HG03139 (cell line): ENCODE results near the gene GSPT1.
"Not testable (repeated sequence)": the region's sequence is repeated elsewhere in the genome, so short reads cannot be mapped to it uniquely, and the experiment has no call there.

ENCODE experiments used
- ATAC-seq: cut with Tn5 transposase; IDR thresholded peaks from one replicate; pipeline ENCODE4 v1.9.1; 2021; ENCODE audit not compliant: unreplicated experiment

The GSPT1 gene

DNA sequence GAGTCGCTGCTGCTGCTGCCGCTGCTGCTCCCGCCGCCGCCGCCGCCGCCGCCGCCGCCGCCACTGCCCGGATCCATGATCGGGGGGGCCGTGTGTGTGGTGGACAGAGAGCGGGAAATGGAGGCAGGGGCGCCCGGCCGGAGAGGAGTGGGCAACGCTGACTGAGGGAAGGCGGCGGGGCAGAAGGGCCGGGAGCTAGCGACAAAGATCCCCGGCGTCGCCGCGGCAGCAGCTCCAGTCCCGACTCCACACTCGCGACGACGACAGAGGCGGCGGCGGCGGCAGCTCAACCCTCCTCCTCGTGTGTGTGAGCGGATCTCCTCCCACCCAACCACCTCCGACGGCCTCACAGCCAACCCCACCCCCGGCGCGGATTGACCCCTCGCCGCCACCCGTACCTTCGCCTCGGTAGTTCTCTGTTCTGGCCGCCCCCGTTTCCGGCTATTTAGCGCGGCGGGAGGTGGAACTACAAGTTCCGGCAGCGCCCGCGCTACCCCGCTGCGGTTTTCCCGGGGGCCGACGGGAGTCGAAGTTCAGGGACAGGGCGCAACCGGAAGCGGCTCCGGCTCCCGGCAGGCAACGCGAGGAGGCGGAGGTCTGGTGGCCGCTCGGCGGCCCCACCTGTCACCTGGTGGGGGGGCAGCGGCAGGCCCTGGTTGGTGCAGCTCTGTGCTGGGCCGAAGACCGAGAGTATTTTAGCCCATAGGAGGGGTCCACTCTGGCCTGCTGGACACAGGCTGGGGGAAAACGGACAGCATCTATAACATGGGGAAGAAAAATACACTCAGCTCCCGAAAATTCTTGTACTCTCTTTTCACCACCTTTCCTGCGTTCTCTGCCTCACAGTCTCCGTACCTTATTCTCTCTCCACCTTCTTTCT is at the start of gene GSPT1:
GSPT1 (minus strand) TSS at position 313 of the 880 bp plus-strand sequence; CDS start at position 77, 236 bp downstream.
- peak; percentile 80 for ATAC-seq

DNA sequence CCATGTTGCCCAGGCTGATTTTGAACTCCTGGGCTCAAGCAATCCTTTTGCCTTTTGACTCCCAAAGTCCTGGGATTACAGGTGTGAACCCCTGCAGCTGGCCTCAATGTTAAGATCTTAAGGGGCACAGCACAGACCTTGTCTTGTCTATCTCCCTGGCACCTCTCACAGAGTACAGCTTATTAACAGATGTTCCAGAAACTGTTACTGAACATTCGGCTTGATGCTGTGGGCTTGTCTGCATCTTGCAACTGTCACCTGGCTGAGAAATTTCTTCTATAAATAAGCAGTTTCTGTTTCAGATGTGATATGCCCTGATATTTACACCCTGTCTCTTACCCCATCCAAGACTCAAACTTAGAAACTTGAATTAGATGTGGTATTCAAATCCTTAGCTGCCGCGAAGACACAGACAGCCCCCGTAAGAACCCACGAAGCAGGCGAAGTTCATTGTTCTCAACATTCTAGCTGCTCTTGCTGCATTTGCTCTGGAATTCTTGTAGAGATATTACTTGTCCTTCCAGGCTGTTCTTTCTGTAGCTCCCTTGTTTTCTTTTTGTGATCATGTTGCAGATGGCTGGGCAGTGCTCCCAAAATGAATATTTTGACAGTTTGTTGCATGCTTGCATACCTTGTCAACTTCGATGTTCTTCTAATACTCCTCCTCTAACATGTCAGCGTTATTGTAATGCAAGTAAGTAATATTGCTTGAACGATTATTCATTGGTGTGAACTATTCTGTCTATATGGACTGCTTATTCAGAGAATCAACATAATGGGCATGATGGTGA is 49.2 kb upstream of the GSPT1 start, which contains the start of gene TNFRSF17:
TNFRSF17 (plus strand) TSS at position 450 of the 791 bp plus-strand sequence; CDS start at position 565, 115 bp downstream.
- peak; percentile 70 for ATAC-seq

DNA sequence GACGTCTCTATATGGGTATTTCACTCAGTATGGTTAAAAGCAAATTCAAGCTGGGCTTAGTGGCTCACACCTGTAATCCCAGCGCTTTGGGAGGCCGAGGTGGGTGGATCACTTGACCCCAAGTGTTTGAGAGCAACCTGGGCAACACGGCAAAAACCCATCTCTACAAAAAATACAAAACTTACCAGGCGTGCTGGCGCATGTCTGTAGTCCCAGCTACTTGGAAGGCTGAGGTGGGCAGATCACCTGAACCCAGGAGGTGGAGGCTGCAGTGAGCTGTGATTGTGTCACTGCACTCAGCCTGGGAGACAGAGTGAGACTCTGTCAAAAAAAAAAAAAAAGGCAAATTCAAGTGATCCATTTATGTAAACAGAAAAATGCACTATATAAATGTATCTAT is 48.0 kb upstream of the GSPT1 start:
- ATAC-seq, result no peak

DNA sequence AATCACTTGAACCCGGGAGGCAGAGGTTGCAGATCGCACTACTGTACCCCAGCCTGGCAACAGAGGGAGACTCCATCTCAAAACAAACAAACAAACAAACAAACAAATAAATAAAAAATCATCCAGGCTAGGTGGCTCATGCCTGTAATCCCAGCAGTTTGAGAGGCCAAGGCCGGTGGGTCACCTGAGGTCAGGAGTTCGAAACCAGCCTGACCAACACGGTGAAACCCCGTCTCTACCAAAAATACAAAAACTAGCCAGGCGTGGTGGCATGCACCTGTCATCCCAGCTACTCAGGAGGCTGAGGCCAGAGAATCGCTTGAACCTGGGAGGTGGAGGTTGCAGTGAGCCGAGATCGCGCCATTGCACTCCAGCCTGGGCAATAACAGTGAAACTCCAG is 47.2 kb upstream of the GSPT1 start:
- ATAC-seq, result not testable (repeated sequence)

DNA sequence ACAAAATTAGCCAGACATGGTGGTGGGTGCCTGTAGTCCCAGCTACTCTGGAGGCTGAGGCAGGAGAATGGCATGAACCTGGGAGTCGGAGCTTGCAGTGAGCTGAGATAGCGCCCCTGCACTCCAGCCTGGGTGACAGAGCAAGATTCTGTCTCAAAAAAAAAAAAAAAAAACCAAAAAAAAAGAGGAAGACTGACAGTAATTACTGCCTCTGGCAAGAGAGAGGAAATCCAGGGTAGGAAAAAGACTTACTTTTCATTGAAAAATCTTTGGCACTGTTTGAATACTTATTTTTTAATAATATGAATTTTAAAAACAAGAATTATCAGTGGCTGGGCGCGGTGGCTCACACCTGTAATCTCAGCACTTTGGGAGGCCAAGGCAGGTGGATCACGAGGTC is 46.7 kb upstream of the GSPT1 start:
- ATAC-seq, result not testable (repeated sequence)

DNA sequence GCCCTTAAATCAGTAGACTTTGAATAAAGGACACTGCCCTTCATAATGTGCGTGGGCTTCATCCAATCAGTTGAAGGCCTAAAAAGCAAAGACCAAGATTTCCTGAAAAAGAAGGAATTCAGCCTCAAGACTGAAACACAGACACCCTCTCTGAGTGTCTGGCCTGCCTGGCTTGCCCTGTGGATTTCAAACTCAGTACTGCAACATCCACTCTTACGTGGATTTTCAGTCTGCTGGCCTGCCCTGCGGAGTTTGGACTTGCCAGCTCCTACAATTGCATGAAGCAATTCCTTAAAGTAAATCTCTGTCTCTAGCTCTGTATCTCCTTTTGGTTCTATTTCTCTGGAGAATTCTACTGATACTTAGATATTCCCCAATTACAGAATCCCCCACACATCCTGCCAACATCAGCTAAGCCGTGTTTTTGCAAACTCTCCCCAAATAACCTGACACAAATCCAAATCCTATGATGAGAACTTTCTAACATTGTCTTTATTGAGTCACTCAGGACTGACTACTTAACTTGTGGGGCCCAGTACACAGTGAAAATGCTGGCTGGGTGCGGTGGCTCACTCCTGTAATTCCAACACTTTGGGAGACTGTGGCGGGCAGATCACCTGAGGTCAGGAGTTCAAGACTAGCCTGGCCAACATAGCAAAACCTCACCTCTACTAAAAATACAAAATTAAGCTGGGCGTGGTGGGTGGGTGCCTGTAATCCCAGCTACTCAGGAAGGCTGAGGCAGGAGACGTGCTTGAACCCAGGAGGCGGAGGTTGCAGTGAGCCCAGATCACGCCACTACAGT is 42.0 kb upstream of the GSPT1 start:
- ATAC-seq, result no peak

DNA sequence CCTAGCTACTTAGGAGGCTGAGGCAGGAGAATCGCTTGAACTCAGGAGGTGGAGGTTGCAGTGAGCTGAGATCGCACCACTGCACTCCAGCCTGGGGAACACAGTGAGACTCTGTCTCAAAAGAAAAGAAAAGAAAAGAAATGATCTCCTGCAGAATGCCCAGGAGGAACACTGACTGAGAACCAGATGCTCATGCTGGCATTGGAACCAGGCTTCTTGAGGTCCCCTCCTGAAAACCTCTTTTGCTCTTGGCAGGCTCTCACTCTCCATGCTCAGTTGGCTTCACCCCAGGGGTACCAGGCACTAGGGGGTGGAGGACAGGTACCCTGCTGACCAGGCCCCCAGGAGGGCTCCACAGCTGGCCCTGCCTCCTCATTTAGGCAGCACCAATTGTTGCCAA is 40.8 kb upstream of the GSPT1 start:
- ATAC-seq, result no peak

DNA sequence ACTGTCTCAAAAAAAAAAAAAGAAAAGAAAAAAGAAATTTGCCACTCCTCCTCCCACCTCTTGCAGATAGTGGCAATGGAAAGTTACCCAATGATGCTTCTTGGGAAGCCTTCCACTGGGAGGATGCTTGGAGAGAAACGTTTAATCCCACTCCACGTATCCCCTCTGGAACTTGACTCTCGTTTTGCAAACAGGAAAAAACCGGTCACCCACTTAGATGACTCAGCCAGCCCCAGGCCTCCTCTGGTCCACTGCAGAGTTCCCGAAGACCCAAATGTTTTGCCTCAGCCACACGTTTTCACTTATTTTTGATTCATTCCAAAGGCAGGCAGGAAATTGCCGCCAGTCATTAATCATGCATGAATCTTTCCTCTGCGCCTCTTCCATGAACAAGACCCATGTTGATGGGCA is 40.0 kb upstream of the GSPT1 start:
- no peak for ATAC-seq

DNA sequence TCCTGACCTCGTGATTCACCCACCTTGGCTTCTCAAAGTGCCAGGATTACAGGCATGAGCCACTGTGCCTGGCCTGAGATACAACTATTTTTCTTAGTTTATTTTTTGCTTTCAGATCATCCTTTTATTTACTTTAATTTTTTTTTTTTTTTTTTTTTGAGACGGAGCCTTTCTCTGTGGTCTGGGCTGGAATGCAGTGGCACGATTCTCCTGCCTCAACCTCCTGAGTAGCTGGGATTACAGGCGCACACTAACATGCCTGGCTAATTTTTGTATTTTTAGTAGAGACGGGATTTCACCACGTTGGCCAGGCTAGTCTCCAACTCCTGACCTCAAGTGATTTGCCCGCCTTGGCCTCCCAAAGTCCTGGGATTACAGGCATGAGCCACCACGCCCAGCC is 37.8 kb upstream of the GSPT1 start:
- not testable (repeated sequence) for ATAC-seq

DNA sequence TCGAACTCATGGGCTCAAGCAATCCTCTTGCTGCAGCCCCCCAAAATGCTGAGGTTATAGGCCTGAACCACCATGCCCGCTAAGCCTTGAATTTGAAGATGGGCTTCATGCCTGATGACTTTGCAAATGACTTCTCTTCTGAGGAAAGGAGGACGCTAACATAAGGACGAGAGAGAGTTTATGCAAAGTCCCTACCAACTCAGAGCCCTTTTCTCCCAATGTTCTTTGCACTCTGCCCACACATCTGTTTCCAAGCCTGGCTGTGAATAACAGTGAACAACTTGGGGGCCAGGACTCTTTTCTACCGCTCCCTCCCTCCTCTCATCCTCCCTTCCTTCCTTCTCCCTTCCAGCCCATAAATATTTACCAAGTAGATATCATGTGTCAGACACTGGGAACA is 34.6 kb upstream of the GSPT1 start:
- ATAC-seq, result no peak

DNA sequence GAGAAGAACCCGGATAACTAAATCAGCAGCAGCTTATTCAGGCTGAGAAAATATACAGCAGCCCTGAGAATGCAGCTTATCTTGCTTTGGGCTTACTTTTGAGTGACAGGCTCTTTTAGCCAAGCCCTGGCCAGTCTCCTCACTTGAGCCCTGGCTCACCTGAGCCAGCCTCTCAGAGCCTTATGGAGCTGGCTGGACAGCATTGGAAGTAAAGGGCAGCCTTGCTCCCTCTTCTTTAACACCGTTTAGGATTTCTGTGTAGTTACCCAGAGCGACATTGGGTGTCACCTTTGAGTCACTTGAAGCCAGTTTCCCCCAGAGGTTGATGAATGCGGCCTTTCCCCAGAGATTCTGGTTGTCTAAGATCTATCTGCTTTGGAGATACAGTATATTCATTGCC is 33.8 kb upstream of the GSPT1 start:
- no peak for ATAC-seq

DNA sequence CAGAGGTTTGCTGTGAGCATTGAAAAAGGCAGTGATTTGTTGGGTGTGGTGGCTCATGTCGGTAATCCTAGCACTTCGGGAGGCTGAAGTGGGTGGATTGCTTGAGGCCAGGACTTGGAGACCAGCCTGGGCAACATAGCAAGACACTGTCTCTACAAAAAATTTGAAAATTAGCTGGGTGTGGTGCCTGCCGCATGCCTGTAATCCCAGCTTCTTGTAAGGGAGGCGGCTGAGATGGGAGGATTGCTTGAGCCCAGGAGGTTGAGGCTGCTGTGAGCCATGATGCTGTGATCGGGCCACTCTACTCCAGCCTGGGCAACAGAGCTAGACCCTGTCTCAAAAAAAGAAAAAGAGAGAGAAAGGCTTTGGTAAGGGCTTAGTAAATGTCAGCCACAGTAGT is 33.1 kb upstream of the GSPT1 start:
- ATAC-seq, result no peak

DNA sequence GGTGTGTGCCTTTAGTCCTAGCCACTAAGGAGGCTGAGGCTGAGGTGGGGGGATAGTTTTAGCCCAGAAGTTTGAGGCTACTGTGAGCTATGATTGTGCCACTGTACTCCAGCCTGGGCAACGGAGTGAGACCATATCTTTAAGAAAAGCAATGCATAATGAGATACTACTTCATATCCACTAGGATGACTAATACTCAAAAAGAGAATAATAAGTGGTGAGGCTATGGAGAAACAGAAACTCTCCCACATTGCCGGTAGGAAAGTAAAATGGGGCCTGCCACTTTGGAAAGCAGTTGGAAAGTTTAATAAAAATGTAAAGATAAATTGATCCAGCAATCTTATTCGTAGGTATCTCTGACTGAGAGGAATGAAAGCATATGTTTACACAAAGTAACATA is 30.7 kb upstream of the GSPT1 start:
- ATAC-seq, result no peak

DNA sequence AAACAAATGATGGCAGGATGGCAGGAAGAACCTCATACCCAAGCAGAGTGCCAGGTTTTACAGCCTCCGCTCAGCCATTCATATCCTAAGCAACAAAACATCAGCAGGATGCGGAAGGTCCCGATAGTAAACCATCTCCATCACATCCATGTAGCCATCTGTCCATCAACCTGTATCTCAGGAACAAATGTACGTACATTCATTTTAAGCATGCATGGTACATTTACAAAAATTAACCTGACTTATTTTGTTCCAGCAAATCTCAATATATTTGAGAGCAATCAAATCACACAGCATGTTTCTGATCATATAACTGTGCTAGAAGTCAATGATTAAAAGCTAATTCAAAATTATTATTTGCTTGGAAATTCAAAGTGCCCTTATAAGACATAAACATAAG is 26.2 kb upstream of the GSPT1 start, which contains the start of gene NPIPB2:
NPIPB2 (minus strand) TSS at position 101 of the 400 bp plus-strand sequence; CDS start at position 101, 0 bp downstream.
- ATAC-seq, result not testable (repeated sequence)

DNA sequence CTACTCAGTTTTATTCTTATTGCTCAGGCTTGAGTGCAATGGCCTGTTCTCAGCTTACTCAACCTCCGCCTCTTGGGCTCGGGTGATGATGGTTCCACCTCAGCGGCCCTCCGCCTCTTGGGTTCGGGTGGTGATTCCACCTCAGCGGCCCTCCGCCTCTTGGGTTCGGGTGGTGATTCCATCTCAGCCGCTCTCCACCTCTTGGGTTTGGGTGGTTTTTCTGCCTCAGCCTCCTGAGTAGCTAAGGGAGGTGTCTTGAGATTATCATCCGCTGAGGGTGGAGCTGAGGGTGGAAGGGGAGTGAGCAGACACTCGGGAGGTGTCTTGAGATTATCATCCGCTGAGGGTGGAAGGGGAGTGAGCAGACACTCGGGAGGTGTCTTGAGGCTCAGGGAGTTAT is 11.6 kb upstream of the GSPT1 start:
- ATAC-seq, result not testable (repeated sequence)

DNA sequence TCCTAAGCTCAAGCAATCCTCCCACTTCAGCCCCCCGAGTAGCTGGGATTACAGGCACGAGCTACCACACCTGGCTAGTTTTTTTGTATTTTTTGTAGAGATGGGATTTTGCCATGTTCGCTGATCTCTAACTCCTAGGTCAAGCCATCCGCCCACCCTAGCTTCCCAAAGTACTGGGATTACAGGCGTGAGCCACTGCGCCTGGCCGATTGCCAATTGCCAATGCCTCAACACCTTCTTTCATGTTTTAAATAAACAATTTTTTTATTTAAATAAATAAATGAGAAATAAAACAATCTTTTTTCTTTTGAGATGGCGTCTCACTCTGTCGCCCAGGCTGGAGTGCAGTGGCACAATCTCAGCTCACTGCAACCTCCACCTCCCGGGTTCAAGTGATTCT is 8.3 kb upstream of the GSPT1 start:
- not testable (repeated sequence) for ATAC-seq

DNA sequence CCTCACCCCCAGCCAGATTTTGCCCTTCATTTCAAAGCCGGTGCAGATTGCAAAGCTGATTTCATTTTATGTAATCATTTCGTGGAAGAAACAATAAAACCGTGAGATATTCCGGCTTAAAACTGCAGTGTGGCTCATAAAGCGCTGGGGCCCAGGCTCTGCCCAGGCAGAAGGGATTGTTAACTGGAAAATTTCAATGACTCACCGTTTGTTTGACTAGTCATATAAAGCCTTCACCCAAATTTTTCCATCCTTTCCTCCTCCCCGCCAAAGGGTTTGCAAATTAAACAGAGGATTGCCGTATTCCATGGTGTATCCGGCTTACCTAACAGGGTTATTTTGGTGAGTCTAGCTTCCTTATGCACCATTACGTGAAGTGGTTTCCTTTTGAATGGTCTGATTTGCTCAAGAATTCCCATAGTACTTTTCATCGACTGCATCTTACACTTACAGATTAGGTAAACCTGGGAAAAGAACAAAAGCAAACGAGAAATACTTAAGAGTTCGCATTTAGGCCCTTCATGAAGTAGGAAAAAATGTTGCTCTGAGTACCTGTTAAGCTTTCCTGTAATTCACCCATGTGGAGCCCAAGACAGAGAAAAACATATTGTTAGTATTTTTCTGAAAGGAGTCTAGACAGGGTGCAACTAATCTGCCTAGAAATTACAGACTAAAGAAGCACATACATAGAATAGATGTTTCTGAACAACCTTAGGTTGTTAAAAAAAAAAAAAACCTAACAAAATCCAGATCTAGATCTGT is 949 bp upstream of the GSPT1 start:
- no peak for ATAC-seq

DNA sequence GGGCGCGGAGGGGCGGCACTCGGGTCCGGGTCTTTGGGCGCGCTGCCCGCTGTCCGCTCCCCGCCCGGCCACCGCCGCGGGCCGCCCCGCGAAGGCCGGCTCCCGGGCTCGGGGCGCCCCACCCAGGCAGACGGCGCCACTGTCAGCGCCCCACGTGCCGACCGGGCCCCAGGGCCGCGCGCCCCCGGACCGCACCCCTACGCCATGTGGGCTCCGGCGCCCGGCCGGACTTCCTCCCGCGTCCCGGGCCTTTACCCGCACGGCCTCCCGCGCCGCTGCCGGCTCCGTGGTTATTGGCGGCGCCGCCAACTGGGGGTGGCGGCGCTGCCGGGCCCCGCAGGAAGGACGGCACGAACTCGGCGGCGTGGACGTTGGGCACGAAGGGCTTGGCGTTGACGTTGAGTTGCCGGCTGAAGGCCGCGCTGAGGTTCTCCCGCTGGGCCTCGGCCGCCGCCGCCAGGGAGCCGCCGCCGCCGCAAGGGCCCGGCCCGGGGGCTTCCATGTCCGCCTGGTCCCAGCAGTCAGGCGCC is 577 bp downstream of the GSPT1 start:
- peak; percentile 18 for ATAC-seq

DNA sequence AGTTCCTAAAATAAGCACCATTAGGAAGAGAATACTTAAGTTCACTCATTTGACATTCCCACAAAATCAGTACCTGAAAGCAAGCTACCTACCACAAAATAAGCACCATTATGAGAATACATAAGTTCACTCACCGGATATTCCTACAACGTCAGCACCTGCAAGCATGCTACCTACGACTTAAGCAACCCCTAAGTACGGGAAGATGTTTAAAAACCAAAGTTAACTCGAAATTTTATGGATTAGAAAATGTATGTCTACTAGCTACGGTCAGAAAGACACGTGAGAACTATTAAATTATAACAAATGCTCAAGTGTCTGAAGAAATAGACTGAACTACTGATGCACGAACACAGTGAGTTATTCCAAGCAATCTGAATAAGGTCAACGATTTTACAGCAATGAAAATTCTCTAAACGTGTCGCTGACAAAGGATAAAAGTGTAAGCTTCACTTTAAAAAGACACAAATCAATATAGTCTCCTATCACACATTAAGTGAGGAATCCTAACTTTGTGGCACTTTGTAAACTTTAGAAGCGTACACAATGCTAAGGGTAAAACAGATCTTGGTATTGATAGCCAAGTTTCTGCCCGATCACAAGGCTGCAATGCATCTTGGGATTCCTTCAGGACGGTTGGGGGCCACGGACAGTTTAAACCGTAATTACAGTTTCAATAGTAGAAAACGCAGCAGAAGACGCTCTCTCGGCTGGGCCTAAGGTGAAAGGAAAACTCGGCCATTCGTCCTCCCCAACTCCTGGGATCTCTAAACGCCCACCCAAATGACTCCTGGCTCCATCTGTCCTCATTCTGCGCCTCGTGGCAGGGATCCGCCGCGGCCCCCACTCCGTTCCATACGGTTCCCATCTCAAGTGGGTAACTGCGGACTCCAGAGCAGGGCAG is 1.3 kb downstream of the GSPT1 start:
- ATAC-seq, result no peak
